Stomach (tissue), 4 donors: ENCODE results near the gene BMP6.

Experiments
- CTCF ChIP-seq, 7 experiments: fragments of 450-650 bp in 4 of 7; fragments of 200-600 bp in 3 of 7; sonication (generic) in 3 of 7; IDR thresholded peaks; one replicate each; pipeline ENCODE4 v1.5.1; 2016 to 2019; ENCODE audit warnings: antibody characterized with exemption in 7 of 7, control low read depth in 2 of 7, mild to moderate bottlenecking in 1 of 7
- EP300 ChIP-seq: sonication (generic); formaldehyde crosslinking; IDR thresholded peaks from one replicate; pipeline ENCODE4 v1.6.1; 2017; ENCODE audit warnings: antibody characterized with exemption
- POLR2A ChIP-seq, 4 donors: fragments of 450-650 bp; IDR thresholded peaks; one replicate each; pipeline ENCODE4 v1.6.1; 2016; ENCODE audit warnings: antibody characterized with exemption in 4 of 4, control low read depth in 2 of 4, mild to moderate bottlenecking in 1 of 4, moderate library complexity in 1 of 4

GRCh38 chr6:7906741-7907140 lies 180.8 kb downstream of the BMP6 start:
- TF ChIP-seq EP300 (no peak), POLR2A (IDR thresholded peaks at IDR 0.05) (no peak), CTCF (IDR thresholded peaks at IDR 0.05) (no peak)
